Activated CD8-positive, alpha-beta memory T cell treated with anti-CD3 and anti-CD28 coated beads, Interleukin-2, amount 50 U/mL, for 1 hour (primary cell): Measurements from ENCODE around the gene LRRC40.

ENCODE experiments used
- DNase-seq: peaks from one replicate; pipeline ENCODE4 v3.0.0-alpha.2; 2020; ENCODE audit errors: extremely low read depth

LRRC40 gene

DNA sequence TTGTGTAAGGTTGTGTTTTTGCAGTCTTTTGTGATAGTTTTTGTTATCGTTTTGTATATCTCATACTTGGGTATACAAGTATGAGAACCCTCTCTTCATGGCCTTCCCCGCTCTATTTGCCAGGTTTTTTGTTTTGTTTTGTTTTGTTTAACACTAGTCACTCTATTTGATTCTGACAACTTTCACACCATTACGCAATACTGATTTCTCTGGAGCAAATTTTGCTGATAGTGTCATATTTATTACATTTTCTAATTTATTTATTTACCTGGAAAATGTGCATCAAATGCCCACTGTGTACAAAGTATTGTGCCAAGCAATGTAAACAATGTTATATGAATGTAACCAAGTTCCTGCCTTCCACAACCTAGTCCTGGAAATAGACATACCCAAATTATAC lies 90.1 kb downstream of the LRRC40 start:
- DNase-seq: no peak

- no peak for DNase-seq
Measured at GRCh38 chr1:70112838-70113237, 92.5 kb downstream of the LRRC40 start.

GRCh38 chr1:70109241-70109640 lies 96.1 kb downstream of the LRRC40 start:
- DNase-seq: no peak

DNA sequence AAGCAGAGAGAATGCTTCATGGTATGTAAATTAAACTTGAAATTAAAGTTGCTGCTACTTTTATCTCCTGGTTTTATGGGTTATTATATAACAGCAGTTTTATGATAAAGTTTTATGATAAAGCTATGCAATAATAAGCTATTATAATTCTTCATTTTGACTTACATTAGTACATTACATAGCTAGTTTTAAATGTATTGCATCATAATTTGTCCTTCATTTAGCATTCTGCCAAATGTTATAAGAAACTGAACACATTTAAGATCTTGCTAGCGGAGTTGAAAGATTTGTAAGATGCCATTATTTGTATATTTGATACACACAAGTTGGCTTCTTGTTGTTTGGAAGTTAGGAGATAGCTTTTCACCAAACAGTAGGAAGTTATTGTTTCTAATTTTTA lies 101.6 kb downstream of the LRRC40 start:
- no peak for DNase-seq

DNA sequence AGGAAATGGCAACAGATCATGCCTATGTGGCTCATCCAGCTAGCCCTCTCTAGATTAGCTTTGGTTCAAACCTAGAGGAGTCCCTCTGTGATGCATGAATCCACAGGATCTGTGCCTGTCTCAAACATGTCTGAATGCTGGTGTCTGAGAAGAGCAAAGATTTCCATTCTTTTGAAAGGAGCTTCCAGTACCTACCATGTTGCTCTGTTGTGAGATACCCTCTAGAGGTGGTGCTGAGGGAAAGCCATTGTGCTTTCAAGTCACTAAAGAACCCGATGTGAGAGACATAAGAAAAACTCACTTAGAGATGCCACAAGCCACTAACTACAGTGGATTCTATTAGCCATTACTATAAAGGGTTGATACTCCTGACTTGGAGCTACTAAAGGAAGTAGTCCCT lies 103.6 kb downstream of the LRRC40 start:
- DNase-seq: no peak

DNA sequence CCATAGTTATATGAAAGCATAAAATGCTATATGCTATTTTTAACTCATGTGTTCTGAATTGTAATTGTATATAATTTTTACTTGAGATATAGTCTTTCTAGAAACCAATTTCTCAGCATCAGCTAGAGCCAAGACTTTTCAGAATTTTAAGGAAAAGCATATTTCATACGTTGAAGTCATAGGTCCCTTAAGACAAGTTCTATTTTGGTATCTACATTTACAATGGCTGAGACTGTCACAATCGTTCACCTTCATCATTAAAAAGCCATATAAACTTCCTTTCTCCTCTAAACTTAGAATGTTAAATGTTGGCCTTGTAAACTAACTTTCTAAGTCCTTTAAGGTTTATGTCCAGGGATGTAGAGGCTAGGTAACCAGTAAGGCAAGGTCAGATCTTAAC lies 104.1 kb downstream of the LRRC40 start:
- no peak for DNase-seq
